ENCODE results near the gene LAMTOR2.

LAMTOR2 gene

DNA sequence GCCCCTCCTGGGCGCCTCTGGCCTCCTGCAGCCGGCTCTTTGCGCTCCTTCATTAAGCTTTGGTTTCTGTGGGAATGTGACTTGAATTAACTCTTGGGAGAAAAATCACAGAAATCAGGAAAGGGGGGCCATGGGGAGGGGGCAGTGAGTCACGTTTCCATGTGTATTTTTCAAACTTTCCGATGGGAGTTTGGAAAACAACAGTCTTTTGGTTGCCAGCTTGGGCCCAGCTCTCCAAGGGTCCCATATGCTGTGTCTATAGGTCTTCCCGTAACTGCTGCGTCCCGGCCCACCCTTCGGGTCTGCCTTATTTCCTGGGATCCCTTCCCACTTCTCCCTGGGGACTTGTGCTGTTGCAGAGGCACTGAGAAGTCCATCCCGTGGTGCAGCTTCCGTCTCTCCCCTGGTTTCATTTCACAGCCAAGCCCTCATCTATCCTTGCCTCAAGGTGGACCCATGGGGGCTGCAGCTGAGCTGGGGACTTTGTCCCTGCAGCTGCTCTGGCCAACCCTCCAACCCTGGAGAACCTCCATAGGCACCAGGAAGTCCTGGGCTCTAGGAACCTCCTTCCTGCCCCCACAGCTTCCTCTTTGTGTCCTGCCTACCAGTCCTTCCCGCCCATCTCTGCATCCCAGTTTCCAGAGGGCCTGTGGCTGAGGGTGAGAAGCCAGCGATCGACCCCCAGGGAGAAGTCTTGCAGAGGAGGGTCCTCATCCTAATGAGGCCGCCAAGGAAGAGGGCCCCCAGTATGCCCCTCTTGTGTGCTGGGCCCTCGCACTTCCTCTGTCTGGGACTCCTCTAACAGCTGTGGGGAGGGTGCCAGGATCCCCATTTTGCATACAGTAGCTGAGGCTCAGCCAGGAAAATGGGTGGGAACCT lies 48.3 kb downstream of the LAMTOR2 start:
- H3K4me2 ChIP-seq (ENCODE audit: low read depth, low read length, poor library complexity, severe bottlenecking): no peak overlapping the region
- no peaks in the 10 kb centered on the region for H4K20me1 ChIP-seq (ENCODE audit: low read depth, low read length)
- H3F3A ChIP-seq (ENCODE audit: insufficient read depth): peaks cover 11% of the 10 kb centered on the region; the same call in 1 of the 2 replicates
- no peaks in the 10 kb centered on the region for H3K9me2 ChIP-seq (replicated peaks; ENCODE audit: insufficient read depth, low read length)
- H3K79me2 ChIP-seq (ENCODE audit: insufficient read depth, low read length): no peaks in the 10 kb centered on the region
- H3K9ac ChIP-seq (ENCODE audit: low read length): no peak overlapping the region
- H2AFZ ChIP-seq (ENCODE audit: low read depth, low read length, severe bottlenecking): no peak overlapping the region
- TF ChIP-seq EZH2phosphoT487 (conservative IDR thresholded peaks at IDR 0.05; ENCODE audit: low read length): no peak
- TF ChIP-seq CTCF (IDR thresholded peaks at IDR 0.05; ENCODE audit: insufficient read depth, low read length, poor library complexity, severe bottlenecking): no peak
- H3K9me3 ChIP-seq (ENCODE audit: insufficient read depth, low read length): no peaks in the 10 kb centered on the region
- H3K4me3 ChIP-seq (ENCODE audit: insufficient read depth, low read length, poor library complexity, severe bottlenecking): no peak overlapping the region
- H3K27ac ChIP-seq (ENCODE audit: low read depth, low read length): no peak overlapping the region
- H3K36me3 ChIP-seq (ENCODE audit: low read length): no peaks in the 10 kb centered on the region
- no peaks in the 10 kb centered on the region for H3K27me3 ChIP-seq (ENCODE audit: low read length)

DNA sequence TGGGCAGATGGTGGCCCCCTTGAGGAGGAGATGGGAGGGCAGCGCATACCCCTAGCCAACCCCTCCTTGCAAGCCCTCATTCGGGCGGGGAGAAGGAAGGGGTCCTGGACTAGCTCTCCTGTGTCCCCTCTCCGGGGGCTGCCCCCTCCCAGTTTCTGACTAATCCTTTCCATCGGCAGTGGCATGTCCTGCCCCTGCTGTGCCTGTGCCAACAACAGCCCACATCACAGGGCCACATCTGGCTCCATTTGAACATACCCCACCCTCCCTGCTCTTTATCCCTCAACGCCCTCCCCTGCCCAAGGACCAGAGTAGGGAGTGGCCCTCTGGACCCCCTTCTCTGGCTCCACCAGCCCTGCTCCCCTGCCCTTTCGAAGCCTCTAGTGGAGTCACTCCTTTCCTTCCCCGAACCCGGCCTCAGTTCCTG lies 49.0 kb downstream of the LAMTOR2 start:
- Histone ChIP-seq H4K20me1 (ENCODE audit: low read depth, low read length) (no peaks in the 10 kb centered on the region), H3K79me2 (ENCODE audit: insufficient read depth, low read length) (no peaks in the 10 kb centered on the region), H3K9me3 (ENCODE audit: insufficient read depth, low read length) (no peaks in the 10 kb centered on the region), H3K27me3 (ENCODE audit: low read length) (no peaks in the 10 kb centered on the region), H3K36me3 (ENCODE audit: low read length) (no peaks in the 10 kb centered on the region), H3K4me3 (ENCODE audit: insufficient read depth, low read length, poor library complexity, severe bottlenecking) (no peak overlapping the region), H3K4me2 (ENCODE audit: low read depth, low read length, poor library complexity, severe bottlenecking) (no peak overlapping the region), H3K9me2 (replicated peaks; ENCODE audit: insufficient read depth, low read length) (no peaks in the 10 kb centered on the region), H3K9ac (ENCODE audit: low read length) (no peak overlapping the region), H3F3A (ENCODE audit: insufficient read depth) (peaks cover 11% of the 10 kb centered on the region; the same call in 1 of the 2 replicates), H2AFZ (ENCODE audit: low read depth, low read length, severe bottlenecking) (no peak overlapping the region), H3K27ac (ENCODE audit: low read depth, low read length) (no peak overlapping the region)
- TF ChIP-seq CTCF (IDR thresholded peaks at IDR 0.05; ENCODE audit: insufficient read depth, low read length, poor library complexity, severe bottlenecking): no peak
- no peak for TF ChIP-seq EZH2phosphoT487 (conservative IDR thresholded peaks at IDR 0.05; ENCODE audit: low read length)

DNA sequence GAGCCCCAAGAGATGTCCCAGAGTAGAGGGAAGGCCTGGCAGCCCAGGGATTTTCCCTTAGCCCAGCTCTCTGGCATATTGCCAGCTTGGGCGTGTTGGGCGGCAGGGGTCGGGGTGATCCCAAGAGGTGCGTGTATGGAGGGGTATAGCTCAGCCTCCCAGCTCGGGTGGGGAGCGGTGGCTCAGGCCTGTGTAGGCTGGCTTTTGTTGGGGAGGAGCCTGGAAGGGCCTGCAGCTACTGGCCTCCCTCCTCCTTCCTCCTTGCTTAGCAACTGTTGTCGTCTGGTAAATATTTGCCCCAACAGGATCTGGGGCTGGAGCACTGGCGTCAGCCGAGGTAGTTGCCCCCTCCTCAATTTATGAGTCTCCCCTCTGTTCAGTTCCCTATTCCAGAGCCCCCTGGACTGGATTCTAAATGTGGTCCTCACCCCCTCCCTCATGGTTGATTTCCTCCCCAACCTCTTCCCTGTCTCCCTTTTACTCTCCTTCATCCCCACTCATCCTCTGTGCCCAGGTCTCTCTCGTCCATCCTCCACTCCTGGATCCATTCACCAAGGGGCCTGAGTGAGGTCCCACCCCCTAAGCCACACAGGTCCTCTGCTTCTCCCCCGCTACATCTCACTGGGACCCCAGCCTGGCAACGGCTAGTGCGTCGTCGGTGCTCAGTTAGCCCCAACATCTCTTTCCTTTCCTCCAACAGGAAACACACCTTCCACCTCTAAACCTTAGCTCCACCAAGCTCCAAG lies 49.7 kb downstream of the LAMTOR2 start:
- no peaks in the 10 kb centered on the region for H4K20me1 ChIP-seq (ENCODE audit: low read depth, low read length)
- H3K9me2 ChIP-seq (replicated peaks; ENCODE audit: insufficient read depth, low read length): no peaks in the 10 kb centered on the region
- H3K36me3 ChIP-seq (ENCODE audit: low read length): no peaks in the 10 kb centered on the region
- H3K9ac ChIP-seq (ENCODE audit: low read length): no peak overlapping the region
- H3F3A ChIP-seq (ENCODE audit: insufficient read depth): peaks cover 11% of the 10 kb centered on the region; the same call in 1 of the 2 replicates
- H3K9me3 ChIP-seq (ENCODE audit: insufficient read depth, low read length): no peaks in the 10 kb centered on the region
- no peaks in the 10 kb centered on the region for H3K79me2 ChIP-seq (ENCODE audit: insufficient read depth, low read length)
- H3K4me3 ChIP-seq (ENCODE audit: insufficient read depth, low read length, poor library complexity, severe bottlenecking): no peak overlapping the region
- TF ChIP-seq CTCF (IDR thresholded peaks at IDR 0.05; ENCODE audit: insufficient read depth, low read length, poor library complexity, severe bottlenecking) (no peak), EZH2phosphoT487 (conservative IDR thresholded peaks at IDR 0.05; ENCODE audit: low read length) (no peak)
- H3K27me3 ChIP-seq (ENCODE audit: low read length): no peaks in the 10 kb centered on the region
- no peak overlapping the region for H3K4me2 ChIP-seq (ENCODE audit: low read depth, low read length, poor library complexity, severe bottlenecking)
- H3K27ac ChIP-seq (ENCODE audit: low read depth, low read length): no peak overlapping the region
- H2AFZ ChIP-seq (ENCODE audit: low read depth, low read length, severe bottlenecking): no peak overlapping the region

All from SU-DHL-6 (cell line).